Inflammatory macrophage (primary cell): Measurements from ENCODE around the gene ITGAE.

Experiments
- DNase-seq, 2 donors: peaks; one replicate each; pipeline ENCODE4 v3.0.0-alpha.2; 2020 to 2022

Gene ITGAE

DNA sequence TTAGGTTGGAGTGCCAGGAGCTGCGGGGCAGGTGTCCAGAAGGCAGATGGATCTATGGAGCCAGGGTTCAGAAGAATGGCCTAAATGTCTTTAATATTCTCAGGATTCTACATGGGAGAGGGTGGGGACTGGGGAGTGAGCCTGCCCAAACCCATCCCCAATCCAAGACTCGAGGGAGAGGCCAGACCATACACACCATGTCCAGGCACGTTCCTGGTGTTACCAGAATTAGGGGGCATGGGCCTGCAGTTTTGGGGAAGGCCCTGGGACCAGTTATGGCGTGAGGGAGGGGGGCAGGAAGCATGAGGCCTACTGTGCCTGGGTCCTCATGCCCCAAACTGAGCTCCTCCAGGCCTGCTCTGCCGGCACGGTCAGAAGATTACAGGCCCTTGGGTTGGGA, 134.5 kb downstream of the ITGAE start:
- DNase-seq: no peak

DNA sequence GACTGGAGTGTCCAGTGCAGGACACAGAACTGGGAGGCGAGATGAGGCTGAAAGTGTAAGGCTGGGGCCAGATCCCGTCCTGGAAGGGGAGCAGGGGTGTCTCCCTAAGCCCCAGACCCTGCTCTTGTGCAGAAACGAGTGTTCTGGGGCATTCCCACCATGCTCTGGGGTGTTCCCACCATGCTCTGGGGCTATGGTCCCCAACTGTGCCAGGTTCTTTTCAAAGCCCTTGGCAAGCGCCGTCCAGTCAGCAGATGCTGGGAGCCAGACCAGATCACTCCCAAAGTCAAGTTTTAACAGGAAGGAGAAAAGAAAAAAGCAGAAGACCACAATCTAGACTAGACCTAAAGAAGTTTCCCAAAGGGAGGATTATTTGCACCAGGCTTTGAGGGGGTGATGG, 135.2 kb downstream of the ITGAE start:
- DNase-seq: no peak
